Cardiac fibroblast (primary cell): ENCODE data around the gene WDR89.
"Not testable (repeated sequence)": the region's sequence is repeated elsewhere in the genome, so short reads cannot be mapped to it uniquely, and the experiment has no call there.

Source experiments
- DNase-seq, 2 donors: peaks; one replicate each; pipeline versions ENCODE4 v3.0.0 to v3.0.0-alpha.2; 2010; ENCODE audit warnings: low read depth in 2 of 2
- H3K4me3 ChIP-seq, 2 donors: replicated peaks in 1 of 2; 1 replicate in 1 of 2; 2 replicates in 1 of 2; pipeline ENCODE4 v1.5.1; 2011; ENCODE audit warnings: low read depth in 2 of 2, low read length in 2 of 2, mild to moderate bottlenecking in 2 of 2, moderate library complexity in 1 of 2
- CTCF ChIP-seq: IDR thresholded peaks from one replicate; pipeline ENCODE4 v1.5.1; 2011; ENCODE audit warnings: low read depth, mild to moderate bottlenecking, low read length, inconsistent platforms

WDR89 gene

GRCh38 chr14:63670692-63671091, 29.0 kb upstream of the WDR89 start:
- no peak for TF ChIP-seq CTCF
- no peak for DNase-seq
- no peak overlapping the region for H3K4me3 ChIP-seq

GRCh38 chr14:63666335-63666734, 24.7 kb upstream of the WDR89 start:
- no peak overlapping the region for H3K4me3 ChIP-seq

GRCh38 chr14:63663428-63664341, 22.0 kb upstream of the WDR89 start:
- TF ChIP-seq CTCF: no peak
- DNase-seq: peak; percentile 3 to 21
- H3K4me3 ChIP-seq: no peak overlapping the region

More at GRCh38 chr14:63666335-63666734, 24.7 kb upstream of the WDR89 start:
- TF ChIP-seq CTCF: no peak
- DNase-seq: peak in 1 of 2 donors; percentile 3

GRCh38 chr14:63662776-63663175, 21.1 kb upstream of the WDR89 start:
- TF ChIP-seq CTCF: no peak
- H3K4me3 ChIP-seq: no peak overlapping the region
- DNase-seq: no peak

- not testable (repeated sequence) for H3K4me3 ChIP-seq, DNase-seq
Measured at GRCh38 chr14:63661881-63662280, 20.2 kb upstream of the WDR89 start.

- DNase-seq: peak in 1 of 2 donors; percentile 23
- TF ChIP-seq CTCF: no peak
- no peak overlapping the region for H3K4me3 ChIP-seq
Measured at GRCh38 chr14:63659726-63660125, 18.1 kb upstream of the WDR89 start.

- H3K4me3 ChIP-seq: no peak overlapping the region
- DNase-seq: no peak
- TF ChIP-seq CTCF: no peak
Measured at GRCh38 chr14:63656194-63656593, 14.5 kb upstream of the WDR89 start.
